Gastroesophageal sphincter (tissue), 3 donors: Measurements from ENCODE around the gene CGNL1.

ENCODE experiments used
- EP300 ChIP-seq: sonication (generic); formaldehyde crosslinking; IDR thresholded peaks from one replicate; pipeline ENCODE4 v1.6.1; 2017; ENCODE audit warnings: antibody characterized with exemption, mild to moderate bottlenecking
- POLR2A ChIP-seq, 2 donors: fragments of 450-650 bp; IDR thresholded peaks; one replicate each; pipeline ENCODE4 v1.6.1; 2017; ENCODE audit warnings: antibody characterized with exemption in 2 of 2, mild to moderate bottlenecking in 2 of 2, moderate library complexity in 1 of 2
- POLR2AphosphoS5 ChIP-seq: sonication (generic); formaldehyde crosslinking; IDR thresholded peaks from one replicate; pipeline ENCODE4 v1.6.1; 2017; ENCODE audit warnings: antibody characterized with exemption
- TF ChIP-seq, protein P1 (sequence below), 4 experiments: fragments of 200-600 bp in 2 of 4; fragments of 450-650 bp in 2 of 4; sonication (generic) in 1 of 4; IDR thresholded peaks; one replicate each; pipeline ENCODE4 v1.5.1; 2017 to 2019; ENCODE audit warnings: antibody characterized with exemption in 4 of 4, mild to moderate bottlenecking in 2 of 4, moderate library complexity in 2 of 4

DNA sequence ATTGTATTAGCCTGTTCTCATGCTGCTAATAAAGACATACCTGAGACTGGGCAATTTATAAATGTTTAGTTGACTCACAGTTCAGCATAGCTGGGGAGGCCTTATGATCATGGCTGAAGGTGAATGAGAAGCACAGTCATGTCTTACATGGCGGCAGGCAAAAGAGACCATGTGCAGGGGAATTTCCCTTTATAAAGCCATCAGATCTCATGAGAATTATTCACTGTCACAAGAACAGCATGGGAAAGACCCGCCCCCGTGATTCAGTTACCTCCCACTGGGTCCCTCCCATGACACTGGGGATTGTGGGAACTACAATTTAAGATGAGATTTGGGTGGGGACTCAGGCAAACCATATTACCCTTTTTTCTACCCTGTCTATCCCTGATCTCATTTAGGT is 163.9 kb downstream of the CGNL1 start:
- no peak for TF ChIP-seq POLR2A (IDR thresholded peaks at IDR 0.05)
- TF ChIP-seq, protein P1, sequence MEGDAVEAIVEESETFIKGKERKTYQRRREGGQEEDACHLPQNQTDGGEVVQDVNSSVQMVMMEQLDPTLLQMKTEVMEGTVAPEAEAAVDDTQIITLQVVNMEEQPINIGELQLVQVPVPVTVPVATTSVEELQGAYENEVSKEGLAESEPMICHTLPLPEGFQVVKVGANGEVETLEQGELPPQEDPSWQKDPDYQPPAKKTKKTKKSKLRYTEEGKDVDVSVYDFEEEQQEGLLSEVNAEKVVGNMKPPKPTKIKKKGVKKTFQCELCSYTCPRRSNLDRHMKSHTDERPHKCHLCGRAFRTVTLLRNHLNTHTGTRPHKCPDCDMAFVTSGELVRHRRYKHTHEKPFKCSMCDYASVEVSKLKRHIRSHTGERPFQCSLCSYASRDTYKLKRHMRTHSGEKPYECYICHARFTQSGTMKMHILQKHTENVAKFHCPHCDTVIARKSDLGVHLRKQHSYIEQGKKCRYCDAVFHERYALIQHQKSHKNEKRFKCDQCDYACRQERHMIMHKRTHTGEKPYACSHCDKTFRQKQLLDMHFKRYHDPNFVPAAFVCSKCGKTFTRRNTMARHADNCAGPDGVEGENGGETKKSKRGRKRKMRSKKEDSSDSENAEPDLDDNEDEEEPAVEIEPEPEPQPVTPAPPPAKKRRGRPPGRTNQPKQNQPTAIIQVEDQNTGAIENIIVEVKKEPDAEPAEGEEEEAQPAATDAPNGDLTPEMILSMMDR (IDR thresholded peaks at IDR 0.05) = no peak
- no peak for TF ChIP-seq POLR2AphosphoS5
- TF ChIP-seq EP300 = no peak
